ENCODE data around the gene ARHGAP26. TPM values are rescaled to one million over a fixed set of nuclear protein-coding genes. Genes with fewer than 3 reads are reported as not detected.

Gene ARHGAP26
- total and polyA plus RNA-seq, 2 donors (not counting 1 experiment from before 2014, with no cell fraction given) = 4.1 to 6.8 TPM

DNA sequence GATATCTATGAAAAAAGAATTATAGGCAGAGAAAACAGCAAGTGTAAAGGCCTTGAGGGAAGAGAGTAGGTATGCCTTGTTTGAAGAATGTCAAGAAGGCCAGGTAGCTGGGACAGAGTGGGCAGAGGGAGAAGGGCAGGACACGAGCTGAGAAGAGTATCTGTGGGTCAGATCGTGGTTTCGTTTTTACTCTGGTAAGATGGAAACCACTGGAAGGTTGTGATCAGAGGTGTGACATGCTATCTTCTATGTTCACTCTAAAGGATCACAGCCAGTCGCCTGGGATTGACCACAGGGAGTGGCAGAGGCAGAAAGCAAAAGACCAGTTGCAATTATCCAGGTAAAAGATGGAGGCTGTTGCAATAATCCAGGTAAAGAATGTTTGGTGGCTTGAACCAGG, 12.6 kb upstream of the ARHGAP26 start:
- H3K79me2 ChIP-seq (ENCODE audit: control insufficient read depth, insufficient read depth, low read length) = no peaks in the 10 kb centered on the region

DNA sequence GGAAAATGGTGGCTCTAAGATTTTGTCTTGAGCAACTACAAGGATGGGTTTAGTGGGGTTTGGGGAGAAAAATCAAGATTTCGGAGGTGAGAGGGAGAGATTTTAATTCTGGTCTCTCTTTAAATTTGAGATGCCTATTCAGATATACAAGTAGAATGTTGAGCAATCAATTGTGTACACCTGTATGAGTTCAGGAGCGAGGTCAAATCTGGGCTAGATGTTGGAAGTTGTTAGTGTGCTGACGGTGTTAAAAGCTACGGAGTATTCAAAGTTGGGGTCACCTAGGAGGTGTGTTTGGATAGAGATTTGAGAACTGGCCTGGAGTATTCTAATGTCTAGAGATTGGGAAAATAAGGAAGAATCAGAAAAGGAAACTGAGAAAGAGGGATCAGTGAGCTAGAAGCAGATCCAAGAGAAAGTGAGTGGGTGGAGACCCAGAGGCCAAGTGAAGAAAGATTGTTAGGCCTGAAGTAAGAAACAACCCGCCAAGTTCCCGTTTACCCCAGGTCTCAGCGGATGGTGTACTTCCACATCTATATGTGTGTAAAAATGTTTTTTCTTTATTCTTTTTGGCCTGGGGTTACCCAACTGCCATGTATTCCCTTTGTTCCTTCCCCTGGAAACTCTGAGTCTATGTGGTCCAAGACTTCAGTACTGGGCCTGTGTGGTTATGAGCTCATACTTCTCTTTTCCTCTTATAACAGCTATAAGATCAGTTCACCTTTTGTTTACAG, 11.9 kb upstream of the ARHGAP26 start:
- no peak for DNase-seq (ENCODE audit: low read depth in 2 of 2)
- no peak overlapping the region for H3K4me3 ChIP-seq (replicated peaks in 1 of 4; ENCODE audit: control extremely low read depth in 1 of 4, insufficient read depth in 1 of 4, low read depth in 3 of 4, low read length in 4 of 4)
- no peaks in the 10 kb centered on the region for H3K4me1 ChIP-seq (ENCODE audit: control insufficient read depth, extremely low read depth, insufficient read depth, low read length)
- H3K27me3 ChIP-seq (ENCODE audit: control insufficient read depth, insufficient read depth, low read length) = no peaks in the 10 kb centered on the region
- H2AFZ ChIP-seq (ENCODE audit: low read length) = no peak overlapping the region
- no peak overlapping the region for H3K4me2 ChIP-seq (ENCODE audit: extremely low read depth, insufficient read depth, low read length)
- H3K36me3 ChIP-seq (ENCODE audit: control insufficient read depth, insufficient read depth, low read length) = no peaks in the 10 kb centered on the region
- H3K79me2 ChIP-seq (ENCODE audit: control insufficient read depth, insufficient read depth, low read length) = no peaks in the 10 kb centered on the region
- TF ChIP-seq CTCF (conservative IDR thresholded peaks at IDR 0.05 in 1 of 2, IDR thresholded peaks at IDR 0.05 in 1 of 2; ENCODE audit: low read depth in 1 of 2, low read length in 2 of 2) = no peak
- TF ChIP-seq EZH2 (IDR thresholded peaks at IDR 0.05; ENCODE audit: low read length, missing control alignments) = no peak
- H3K27ac ChIP-seq (ENCODE audit: insufficient read depth, low read length) = no peak overlapping the region
- no peak overlapping the region for H3K9ac ChIP-seq (ENCODE audit: insufficient read depth, low read length)
- no peaks in the 10 kb centered on the region for H3K9me3 ChIP-seq (ENCODE audit: control insufficient read depth, insufficient read depth, low read depth, low read length)
- no peaks in the 10 kb centered on the region for H4K20me1 ChIP-seq (ENCODE audit: control insufficient read depth, extremely low read depth, insufficient read depth, low read length)

More for the DNA sequence above, 12.6 kb upstream of the ARHGAP26 start:
- H4K20me1 ChIP-seq (ENCODE audit: control insufficient read depth, extremely low read depth, insufficient read depth, low read length) = no peaks in the 10 kb centered on the region
- DNase-seq (ENCODE audit: low read depth in 2 of 2) = no peak
- H3K27ac ChIP-seq (ENCODE audit: insufficient read depth, low read length) = no peak overlapping the region
- H3K27me3 ChIP-seq (ENCODE audit: control insufficient read depth, insufficient read depth, low read length) = no peaks in the 10 kb centered on the region
- no peaks in the 10 kb centered on the region for H3K9me3 ChIP-seq (ENCODE audit: control insufficient read depth, insufficient read depth, low read depth, low read length)
- H3K36me3 ChIP-seq (ENCODE audit: control insufficient read depth, insufficient read depth, low read length) = no peaks in the 10 kb centered on the region
- no peak overlapping the region for H3K4me3 ChIP-seq (replicated peaks in 1 of 4; ENCODE audit: control extremely low read depth in 1 of 4, insufficient read depth in 1 of 4, low read depth in 3 of 4, low read length in 4 of 4)
- H3K9ac ChIP-seq (ENCODE audit: insufficient read depth, low read length) = no peak overlapping the region
- no peak for TF ChIP-seq CTCF (conservative IDR thresholded peaks at IDR 0.05 in 1 of 2, IDR thresholded peaks at IDR 0.05 in 1 of 2; ENCODE audit: low read depth in 1 of 2, low read length in 2 of 2)
- no peak for TF ChIP-seq EZH2 (IDR thresholded peaks at IDR 0.05; ENCODE audit: low read length, missing control alignments)
- no peak overlapping the region for H2AFZ ChIP-seq (ENCODE audit: low read length)
- H3K4me2 ChIP-seq (ENCODE audit: extremely low read depth, insufficient read depth, low read length) = no peak overlapping the region
- no peaks in the 10 kb centered on the region for H3K4me1 ChIP-seq (ENCODE audit: control insufficient read depth, extremely low read depth, insufficient read depth, low read length)

GRCh38 chr5:142758796-142759145, 11.4 kb upstream of the ARHGAP26 start:
- no peak for TF ChIP-seq CTCF (conservative IDR thresholded peaks at IDR 0.05 in 1 of 2, IDR thresholded peaks at IDR 0.05 in 1 of 2; ENCODE audit: low read depth in 1 of 2, low read length in 2 of 2)
- no peak for TF ChIP-seq EZH2 (IDR thresholded peaks at IDR 0.05; ENCODE audit: low read length, missing control alignments)
- H2AFZ ChIP-seq (ENCODE audit: low read length) = no peak overlapping the region
- no peaks in the 10 kb centered on the region for H3K9me3 ChIP-seq (ENCODE audit: control insufficient read depth, insufficient read depth, low read depth, low read length)
- H3K9ac ChIP-seq (ENCODE audit: insufficient read depth, low read length) = no peak overlapping the region
- H3K27ac ChIP-seq (ENCODE audit: insufficient read depth, low read length) = no peak overlapping the region
- peaks cover 2% of the 10 kb centered on the region for H3K27me3 ChIP-seq (ENCODE audit: control insufficient read depth, insufficient read depth, low read length)
- DNase-seq (ENCODE audit: low read depth in 2 of 2) = no peak
- no peaks in the 10 kb centered on the region for H4K20me1 ChIP-seq (ENCODE audit: control insufficient read depth, extremely low read depth, insufficient read depth, low read length)
- H3K79me2 ChIP-seq (ENCODE audit: control insufficient read depth, insufficient read depth, low read length) = no peaks in the 10 kb centered on the region
- no peaks in the 10 kb centered on the region for H3K4me1 ChIP-seq (ENCODE audit: control insufficient read depth, extremely low read depth, insufficient read depth, low read length)
- no peak overlapping the region for H3K4me2 ChIP-seq (ENCODE audit: extremely low read depth, insufficient read depth, low read length)
- H3K4me3 ChIP-seq (replicated peaks in 1 of 4; ENCODE audit: control extremely low read depth in 1 of 4, insufficient read depth in 1 of 4, low read depth in 3 of 4, low read length in 4 of 4) = no peak overlapping the region
- H3K36me3 ChIP-seq (ENCODE audit: control insufficient read depth, insufficient read depth, low read length) = no peaks in the 10 kb centered on the region
